ENCODE data around the gene GABRG3. TPM values are rescaled to one million over a fixed set of nuclear protein-coding genes. Genes with fewer than 3 reads are reported as not detected.
A peak's percentile ranks its signal among the peaks of the same experiment; 100 is the strongest.

GABRG3 gene
- total RNA-seq, 1 experiment from 2014 or later: not detected

DNA sequence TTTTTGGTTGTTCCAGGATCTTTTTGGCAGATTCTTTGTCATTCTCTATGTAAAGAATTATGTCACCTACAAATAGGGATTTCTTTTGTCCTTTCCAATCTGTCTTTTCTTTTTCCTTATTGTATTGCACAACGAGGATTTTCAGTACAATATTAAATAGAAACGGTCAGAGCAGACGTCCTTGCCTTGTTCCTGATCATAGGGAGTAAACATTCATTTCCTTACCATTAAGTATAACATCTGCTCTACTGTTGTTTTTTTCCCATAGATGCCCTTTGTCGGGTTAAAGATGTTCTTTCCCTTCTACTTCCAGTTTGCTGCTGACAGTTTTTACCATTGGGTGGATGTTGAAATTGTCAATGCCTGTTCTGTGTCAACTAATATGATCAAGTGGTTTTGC is 599.8 kb downstream of the GABRG3 start:
- no peak for DNase-seq (ENCODE audit: low read depth)

DNA sequence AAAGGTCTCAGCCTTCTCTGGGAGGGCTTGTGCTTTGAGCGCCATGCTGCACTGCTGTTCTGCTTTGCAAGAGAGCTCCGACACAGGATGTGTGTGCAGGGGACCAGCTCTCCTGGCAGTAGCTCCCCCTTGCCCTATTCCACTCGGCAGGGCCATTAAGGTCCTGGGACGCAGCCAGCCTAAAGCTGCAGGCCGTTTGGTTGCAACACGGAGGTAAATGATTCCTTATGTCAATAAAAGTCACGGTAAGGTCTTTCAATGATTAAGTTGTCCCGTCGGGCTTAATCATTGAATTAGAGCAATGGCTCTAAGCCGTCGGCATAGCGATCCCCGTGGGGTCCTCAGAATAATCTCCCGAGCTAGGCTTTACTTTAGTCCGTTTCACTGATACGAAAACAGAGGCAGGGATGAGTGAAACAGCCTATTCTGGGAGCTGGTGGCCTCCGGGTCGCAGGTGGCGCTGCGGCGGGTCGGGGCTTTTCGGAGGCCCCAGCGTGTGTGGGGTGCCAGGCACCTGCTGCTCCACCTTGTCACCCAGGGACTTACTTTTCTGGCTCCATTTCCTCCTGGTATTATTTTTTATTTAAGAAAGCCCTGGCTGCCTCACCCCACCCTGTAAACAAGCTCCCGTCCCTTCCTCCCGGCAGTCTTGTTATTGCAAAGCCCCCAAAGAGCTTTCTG is 603.0 kb downstream of the GABRG3 start:
- DNase-seq (ENCODE audit: low read depth): no peak

DNA sequence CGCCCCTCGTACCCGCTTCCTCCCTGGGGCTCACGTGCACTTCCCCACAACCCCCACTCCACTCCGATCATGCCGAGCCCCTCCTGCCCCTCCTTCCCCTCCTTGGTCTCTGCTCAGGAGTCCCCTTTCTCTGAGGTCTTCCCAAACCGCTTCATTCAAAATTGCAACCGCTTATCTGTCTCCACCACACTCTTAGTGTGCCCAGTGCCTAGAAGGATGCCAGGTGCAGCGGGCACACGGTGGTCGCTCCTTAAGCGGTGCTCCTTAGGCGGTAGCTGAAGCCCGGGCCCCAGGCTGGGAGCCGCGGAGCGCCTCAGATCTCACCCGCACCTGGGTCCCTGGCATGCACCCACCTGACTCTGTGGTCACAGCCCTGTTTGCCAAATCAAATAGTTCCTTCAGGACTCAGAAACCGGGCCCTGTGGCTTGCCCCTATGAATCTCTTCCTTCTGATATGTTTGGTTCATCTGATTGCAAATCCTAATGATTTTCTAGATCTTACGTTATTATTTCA is 603.6 kb downstream of the GABRG3 start:
- DNase-seq (ENCODE audit: low read depth): no peak

DNA sequence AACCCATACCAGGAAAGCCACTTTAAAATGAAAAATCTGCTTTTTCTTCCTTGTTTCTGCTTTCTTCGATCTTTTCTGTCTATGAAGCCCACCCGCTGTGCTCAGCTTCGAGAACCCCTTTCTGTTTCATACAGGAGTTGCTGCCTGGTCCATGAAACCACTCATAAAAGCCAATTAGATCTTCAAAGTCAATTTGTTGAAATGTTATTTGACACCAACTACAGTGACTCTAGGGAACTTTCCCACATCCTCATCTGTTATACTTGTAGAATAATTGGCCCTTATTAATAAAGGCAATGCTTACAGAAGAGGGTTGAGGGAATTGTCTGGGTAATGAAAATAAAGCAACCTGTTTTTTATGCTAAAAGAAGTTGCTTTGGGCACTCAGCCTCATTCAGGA is 604.5 kb downstream of the GABRG3 start:
- DNase-seq (ENCODE audit: low read depth): no peak

DNA sequence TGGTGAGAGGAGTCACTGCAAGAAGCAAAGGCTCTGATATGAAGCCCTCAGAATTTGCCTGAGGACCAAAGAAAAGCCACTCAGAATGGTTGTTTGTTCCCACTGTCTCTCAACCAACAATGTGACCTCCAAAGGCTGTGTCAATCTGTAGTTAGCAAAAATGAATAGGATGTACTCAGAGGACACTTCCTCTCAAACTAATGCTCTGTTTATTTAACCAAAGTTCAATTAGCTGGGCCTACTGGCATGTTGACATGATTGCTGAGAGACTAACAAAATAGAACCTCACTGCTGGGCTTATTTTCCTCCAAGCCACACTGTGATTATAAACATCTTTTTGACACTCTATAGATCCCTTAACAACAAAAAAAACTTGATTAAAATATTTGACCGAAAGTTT is 605.6 kb downstream of the GABRG3 start:
- DNase-seq (ENCODE audit: low read depth): no peak

DNA sequence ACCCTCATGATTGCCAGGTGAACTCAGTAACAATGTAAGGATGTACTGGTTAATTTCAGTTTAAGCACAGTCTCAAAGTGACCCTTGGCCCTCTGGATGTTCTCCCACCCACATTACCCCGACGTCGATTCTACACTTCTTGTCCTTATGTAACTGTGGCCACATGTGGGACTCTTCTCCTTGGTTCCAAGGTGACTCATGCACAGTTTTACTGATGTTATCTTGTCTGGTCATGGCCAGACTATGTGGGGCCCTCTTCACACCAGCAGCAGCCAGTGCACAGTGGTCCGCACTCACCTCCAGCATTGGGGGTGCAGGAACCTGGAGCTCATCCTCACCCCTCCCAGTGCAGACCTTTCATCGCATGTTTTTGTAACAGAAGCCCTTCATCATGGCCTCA is 608.8 kb downstream of the GABRG3 start:
- no peak for DNase-seq (ENCODE audit: low read depth)

DNA sequence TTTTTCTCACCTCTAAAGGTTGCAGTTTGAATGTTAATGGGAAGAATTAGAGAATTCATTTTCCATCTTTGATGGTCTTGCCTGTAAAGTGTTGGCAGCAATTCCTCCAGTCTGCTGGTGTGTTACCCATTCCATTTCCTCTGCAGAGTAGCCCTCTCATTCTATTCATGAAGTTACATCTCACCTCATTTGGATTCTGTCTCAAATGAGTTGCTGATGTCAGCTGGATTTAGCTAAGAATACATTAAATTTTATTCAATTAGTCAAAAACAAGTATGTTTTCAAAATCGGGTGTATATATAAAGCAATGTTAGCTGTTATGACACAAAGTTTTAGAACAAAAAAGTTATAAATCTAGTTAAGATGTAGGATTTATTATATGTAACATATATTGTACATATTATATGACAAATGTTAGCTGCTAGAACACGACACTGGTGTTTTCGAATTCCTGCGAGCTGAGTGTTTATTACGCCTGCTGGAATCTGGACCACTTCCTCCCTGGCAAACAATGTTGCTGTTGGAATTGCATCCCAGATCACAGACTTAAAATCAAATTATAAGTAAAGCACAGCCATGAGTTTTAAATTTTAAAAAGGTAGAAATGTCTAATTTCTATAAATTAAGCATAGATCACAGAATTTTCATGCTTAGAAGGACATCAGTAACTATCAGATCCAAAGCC is 611.9 kb downstream of the GABRG3 start:
- peak; percentile 13 for DNase-seq (ENCODE audit: low read depth)

DNA sequence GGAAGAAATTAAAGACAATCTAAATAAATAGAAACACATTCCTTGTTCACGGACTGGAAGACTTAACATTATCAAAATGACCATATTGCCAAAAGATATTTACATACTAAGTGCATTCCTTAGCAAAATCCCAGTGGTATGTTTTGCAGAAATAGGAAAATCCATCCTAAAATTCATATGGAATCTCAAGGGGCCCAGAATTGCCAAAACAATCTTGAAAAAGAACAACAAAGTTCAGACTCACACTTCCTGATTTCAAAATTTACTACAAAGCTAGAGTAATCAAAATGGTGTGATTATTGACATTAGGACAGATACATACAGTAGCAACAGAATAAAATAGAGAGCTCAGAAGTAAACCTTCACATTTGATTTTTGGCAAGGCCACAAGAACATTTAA is 612.7 kb downstream of the GABRG3 start:
- DNase-seq (ENCODE audit: low read depth): no peak

DNA sequence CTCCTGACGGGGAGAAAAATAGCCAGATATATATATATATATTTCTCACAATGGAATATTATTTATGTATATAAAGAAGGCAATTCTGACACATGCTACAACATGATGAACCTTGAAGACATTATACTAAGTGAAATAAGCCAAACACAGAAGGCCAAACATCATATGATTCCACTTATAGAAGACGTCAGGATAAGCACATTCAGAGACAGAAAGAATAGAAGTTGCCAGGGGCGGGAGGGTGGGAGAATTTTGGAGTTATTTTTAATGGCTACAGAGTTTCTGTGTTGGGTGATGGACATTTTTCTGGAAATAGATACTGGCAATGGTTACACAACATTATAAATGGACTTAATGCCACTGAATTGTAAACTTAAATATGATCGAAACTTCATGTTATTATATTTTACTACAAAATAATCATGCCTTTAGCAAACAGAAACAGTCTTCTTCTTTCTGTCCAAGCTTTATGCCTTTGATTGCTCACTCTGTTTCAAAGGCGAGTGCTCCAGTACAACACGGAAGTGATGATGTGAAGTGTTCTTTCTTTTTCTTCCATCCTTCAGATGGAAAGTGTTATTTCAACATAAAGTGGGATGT is 614.2 kb downstream of the GABRG3 start:
- no peak for DNase-seq (ENCODE audit: low read depth)

DNA sequence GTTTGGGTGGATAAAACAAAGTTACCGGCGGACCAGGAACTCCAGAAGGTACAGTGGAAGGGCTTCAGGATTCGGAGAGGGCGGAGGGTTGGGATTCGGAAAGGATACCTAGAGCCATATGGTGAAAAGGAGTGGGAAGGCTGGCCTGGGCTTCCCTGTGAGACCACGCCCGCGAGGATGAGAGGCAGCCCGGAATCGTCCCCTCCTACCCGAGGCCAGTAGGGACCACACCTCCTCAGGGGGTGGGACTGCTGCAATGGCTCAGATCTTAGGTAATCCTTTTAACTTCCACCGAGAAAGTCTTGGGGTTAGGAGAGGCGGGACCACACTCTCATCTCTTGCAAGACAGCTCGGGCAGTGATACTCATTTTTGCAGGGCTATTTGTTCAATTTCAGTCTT is 616.8 kb downstream of the GABRG3 start:
- no peak for DNase-seq (ENCODE audit: low read depth)

DNA sequence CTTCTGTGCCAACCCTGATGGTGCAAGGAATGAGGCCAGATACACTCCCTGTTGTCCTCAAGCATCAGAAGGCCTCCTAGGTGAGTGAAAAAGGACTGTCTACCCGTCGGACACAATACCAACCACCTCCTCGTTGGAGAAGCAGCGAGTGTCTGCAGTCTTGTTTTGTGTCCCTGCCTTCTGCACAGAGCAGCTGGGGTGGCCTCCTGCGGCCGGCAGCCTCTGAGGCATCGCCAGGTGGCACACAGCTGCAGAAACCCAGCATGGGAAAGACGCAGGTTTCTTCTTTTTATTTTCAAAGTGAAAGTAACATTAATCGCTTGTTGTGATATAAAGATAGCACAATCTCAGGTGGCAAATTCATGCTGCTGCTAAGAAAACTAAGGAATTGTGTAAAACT is 618.3 kb downstream of the GABRG3 start:
- no peak for DNase-seq (ENCODE audit: low read depth)

DNA sequence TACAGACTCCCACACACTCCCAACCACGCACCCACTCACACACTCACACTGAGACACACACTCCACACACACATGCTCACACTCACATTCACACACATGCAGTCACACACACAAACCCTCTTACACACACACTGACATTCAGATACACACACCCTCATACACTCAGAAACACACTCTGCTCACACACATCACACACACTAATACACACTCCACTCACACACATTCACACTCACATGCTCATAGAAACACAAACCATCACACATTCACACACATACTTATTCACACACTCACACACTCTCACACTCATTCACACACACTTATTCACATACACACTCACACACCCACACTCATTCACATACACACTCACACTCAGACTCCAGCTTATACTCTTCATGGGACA is 618.8 kb downstream of the GABRG3 start:
- DNase-seq (ENCODE audit: low read depth): no peak

Other genes starting within 250 kb of the GABRG3 start
- 3.3 and 6.6 TPM in 2 replicates for gene GABRB3, start 198.1 kb upstream of the GABRG3 start, total RNA-seq (2014; rRNA removed; shearing (Covaris generic))
- gene GABRA5, start 104.1 kb upstream of the GABRG3 start, total RNA-seq (2014; rRNA removed; shearing (Covaris generic)): 0.97 and 5.9 TPM in 2 replicates

Measured in Daoy (cell line).